GM18868 (cell line): ENCODE results near the gene RHOA.
"Not testable (repeated sequence)": the region's sequence is repeated elsewhere in the genome, so short reads cannot be mapped to it uniquely, and the experiment has no call there.

Source experiments
- ATAC-seq: cut with Tn5 transposase; IDR thresholded peaks from one replicate; pipeline ENCODE4 v1.9.1; 2021; ENCODE audit warnings: mild to moderate bottlenecking, moderate library complexity; ENCODE audit not compliant: unreplicated experiment

The RHOA gene

DNA sequence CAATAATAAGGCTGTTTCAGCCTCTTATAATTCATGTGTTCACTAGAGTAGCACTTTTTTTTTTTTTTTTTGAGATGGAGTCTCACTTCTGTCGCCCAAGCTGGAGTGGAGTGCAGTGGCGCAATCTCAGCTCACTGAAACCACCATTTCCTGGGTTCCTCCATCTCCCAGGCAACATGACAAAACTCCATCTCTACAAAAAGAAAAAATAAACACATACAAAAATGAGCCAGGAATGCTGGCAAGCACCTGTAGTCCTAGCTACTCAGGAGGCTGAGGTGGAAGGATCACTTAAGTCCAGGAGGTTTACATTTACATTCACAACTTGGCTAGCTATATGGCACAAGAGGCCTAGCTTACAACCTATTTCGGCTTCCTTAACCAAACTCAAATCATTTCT, 78.7 kb downstream of the RHOA start:
- no peak for ATAC-seq

DNA sequence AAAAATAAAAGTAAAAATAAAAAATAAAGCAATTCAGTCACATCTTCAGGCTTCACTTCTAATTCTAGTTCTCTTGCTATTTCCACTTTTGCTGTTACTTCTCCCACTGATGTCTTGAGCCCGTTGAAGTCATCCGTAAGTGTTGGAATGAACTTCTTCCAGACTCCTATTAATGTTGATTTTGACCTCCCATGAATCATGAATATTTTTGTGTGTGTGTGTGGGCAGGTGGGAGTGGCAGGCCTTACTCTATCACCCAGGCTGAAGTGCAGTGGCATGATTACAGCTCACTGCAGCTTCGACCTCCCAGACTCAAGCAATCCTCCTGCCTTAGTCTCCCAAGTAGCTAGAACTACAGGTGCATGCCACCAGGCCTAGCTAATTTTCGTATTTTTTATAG, 82.6 kb downstream of the RHOA start:
- no peak for ATAC-seq

DNA sequence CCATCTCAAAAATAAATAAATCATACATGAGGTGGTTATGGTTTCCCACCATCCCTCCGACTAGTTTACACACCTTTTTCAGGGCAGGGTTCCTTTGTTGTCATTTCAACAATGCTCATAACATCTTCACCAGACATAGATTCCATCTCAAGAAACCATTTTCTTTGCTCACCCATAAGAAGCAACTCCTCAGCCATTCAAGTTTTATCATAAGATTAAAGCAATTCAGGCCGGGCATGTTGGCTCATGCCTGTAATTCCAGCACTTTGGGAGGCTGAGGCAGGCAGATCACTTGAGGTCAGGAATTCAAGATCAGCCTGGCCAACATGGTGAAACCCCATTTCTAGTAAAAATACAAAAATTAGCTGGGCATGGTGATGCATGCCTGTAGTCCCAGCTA, 83.4 kb downstream of the RHOA start:
- ATAC-seq = not testable (repeated sequence)

DNA sequence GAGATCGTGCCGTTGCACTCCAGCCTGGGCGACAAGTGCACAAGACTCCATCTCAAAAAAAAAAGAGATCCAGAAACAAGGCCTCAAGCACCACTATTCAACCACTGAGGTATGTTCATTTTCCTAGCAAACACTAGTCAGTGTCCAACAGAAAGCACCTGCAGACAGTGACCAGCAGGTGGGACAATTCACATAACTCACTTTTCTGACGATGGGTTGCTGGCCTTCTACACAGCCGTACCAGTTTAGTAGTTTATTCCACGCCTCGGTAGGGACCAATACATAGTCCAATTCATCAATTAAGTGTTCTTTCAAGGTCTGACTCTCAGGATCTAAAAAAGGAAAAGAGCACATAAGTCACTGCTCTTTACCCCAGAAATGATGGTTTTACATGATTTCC, 84.3 kb downstream of the RHOA start:
- no peak for ATAC-seq

DNA sequence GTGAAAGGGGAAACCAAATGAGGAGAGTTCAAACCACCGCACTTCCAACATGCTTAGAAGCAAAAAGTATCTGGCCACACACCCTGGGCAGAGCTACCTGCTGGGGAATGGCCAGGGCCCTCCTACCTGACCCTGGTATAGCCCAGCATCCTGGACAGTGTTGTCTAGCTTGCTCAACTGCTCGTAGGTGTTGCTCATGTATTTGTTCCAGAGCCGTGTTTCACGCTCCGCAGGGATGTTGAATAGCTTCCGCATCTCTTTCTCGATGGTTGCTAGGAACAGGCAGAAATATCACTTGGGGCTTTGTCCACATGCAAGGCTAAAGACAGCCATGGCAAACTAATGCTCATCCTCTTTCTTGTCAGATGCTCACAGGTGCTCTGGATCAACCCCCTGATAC, 87.0 kb downstream of the RHOA start:
- ATAC-seq = no peak

DNA sequence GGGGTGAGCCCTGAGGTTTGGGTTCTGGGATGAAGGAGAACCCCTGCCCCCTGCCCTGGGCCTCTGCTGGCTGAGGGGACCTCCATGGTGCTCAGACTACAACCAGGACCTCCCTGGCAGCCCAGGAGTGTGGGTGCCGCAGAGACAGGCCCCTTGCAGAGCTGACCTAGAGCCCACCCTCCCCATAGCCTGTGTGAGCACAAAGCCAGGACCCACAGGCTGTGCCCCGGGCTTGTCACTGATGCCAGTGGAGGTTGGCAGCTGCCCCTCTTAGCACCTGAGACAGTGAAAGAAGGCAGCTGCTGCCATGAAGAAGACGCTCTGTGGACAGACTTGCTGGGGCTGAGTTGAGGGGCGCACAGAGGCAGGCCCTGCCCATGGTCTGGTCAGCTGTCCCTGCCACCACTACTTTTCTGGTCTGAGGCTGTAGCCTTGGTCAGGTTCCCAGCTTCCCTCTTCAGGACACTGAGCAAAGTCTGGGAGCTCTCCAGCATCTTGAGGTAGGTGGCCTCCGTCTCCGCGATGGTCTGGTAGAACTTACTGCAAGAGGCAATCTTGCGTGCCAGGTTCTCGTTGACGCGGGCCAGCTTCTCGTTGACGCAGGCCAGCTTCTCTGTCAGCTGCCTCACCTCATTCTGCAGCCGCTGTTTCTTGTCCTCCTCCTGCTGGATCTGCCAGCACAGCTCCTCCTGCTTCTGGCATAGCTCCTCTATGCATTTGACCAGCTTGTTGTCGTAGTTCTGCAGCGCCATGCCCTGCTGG, 94.9 kb downstream of the RHOA start:
- ATAC-seq = no peak

DNA sequence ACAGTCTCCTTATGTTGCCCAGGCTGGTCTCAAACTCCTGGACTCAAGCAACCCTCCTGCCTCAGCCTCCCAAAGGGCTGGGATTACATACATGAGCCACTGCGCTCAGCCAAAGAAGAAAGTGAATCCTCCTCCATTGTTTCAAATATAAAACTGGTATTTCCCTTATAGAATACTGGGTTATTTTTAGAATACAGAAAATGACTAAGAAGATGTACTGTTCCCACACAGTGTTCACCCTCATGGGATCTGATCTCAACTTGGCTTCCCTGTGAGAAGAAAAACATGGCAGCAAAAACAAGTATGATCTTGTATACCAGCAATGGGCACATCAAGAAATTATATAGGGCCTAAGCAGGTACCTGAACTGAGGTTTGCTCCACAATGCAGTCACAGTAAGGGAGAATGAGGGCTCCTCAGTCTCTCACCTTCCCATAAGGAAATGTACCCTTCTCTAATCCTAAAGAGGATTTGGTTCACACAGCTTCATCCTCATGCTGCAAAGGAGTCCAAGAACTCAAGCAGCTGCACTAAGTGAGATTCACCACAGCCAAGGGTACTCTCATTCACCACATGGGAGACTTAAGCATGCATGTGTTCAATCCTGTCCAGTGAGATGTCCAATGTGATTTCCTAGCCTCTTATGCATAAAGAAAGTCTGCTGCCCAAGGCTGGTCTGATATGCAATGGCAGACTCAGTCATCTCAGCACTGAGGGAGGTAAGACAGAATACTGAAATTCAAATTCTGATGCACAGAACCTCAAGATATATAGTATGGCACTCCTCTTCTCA, 97.7 kb downstream of the RHOA start:
- no peak for ATAC-seq

DNA sequence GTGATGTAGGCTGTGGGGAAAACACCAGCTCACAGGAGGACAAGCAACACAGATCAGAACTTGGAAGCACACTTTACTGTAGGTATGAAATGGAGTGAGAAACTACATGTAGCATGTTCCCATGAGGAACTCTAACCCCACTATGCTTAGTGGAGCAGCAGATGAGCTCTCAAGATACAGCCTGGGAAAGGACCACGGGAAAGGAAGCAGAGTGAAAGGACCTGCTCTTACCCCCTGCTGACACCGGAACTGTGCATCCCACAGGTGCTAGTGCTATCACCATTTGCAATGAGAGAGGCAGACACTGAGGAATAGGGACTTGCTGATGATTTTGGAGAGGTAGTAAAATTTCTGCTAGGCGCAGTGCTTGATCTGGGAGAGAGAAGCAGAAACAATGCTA, 100.5 kb downstream of the RHOA start:
- no peak for ATAC-seq

DNA sequence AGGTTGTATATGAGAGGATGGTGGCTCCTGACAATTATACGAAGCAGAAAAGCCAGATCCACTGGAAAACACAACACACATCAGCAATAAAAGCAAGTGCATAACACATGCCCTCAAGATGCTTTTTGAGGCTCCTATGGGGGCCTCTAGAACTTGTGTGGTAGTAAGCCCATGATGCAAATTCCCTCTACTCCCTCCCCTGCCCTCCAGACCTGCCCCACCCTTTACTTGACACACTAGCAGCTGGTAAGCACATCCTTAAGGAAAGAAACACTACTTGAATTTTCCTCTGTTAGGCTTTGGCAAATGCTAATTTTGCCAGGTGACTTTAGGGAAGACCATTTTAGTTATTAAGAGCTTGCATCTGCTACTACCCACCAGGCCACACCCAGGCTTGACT, 101.1 kb downstream of the RHOA start:
- ATAC-seq = no peak
